ENCODE results near the gene RELT. TPM values are rescaled to one million over a fixed set of nuclear protein-coding genes. Genes with fewer than 3 reads are reported as not detected.

RELT gene
- total and polyA plus RNA-seq, 9 of the 15 experiments (the other 6 are each of a cell fraction or from before 2014, with no cell fraction given): 1.1 to 20.2 (median 7.4) TPM

GRCh38 chr11:73374151-73374550 lies 2.0 kb upstream of the RELT start:
- Histone ChIP-seq H3K9me1 (ENCODE audit: control insufficient read depth, insufficient read depth, low read length) (no peaks in the 10 kb centered on the region), H3K9me3 (replicated peaks; ENCODE audit: control insufficient read depth, insufficient read depth, low read depth, low read length) (no peaks in the 10 kb centered on the region), H3K79me2 (ENCODE audit: control insufficient read depth, insufficient read depth, low read length) (peaks cover 29% of the 10 kb centered on the region), H3K27ac (ENCODE audit: extremely low read depth, low read depth, low read length) (no peak overlapping the region), H3K4me1 (replicated peaks in 1 of 2; ENCODE audit: control insufficient read depth in 2 of 2, insufficient read depth in 2 of 2, low read length in 2 of 2) (peaks cover 20 to 39% of the 10 kb centered on the region in 2 experiments), H4K20me1 (replicated peaks; ENCODE audit: control insufficient read depth, insufficient read depth, low read length) (peaks cover 9% of the 10 kb centered on the region), H3K4me3 (no peak overlapping the region), H3K36me3 (ENCODE audit: control insufficient read depth, insufficient read depth, low read length) (no peaks in the 10 kb centered on the region), H3K9ac (ENCODE audit: insufficient read depth in 1 of 2, low read depth in 2 of 2, low read length in 2 of 2) (no peak overlapping the region), H2AFZ (ENCODE audit: low read depth, low read length) (no peak overlapping the region), H3K27me3 (ENCODE audit: control insufficient read depth in 2 of 2, insufficient read depth in 2 of 2, low read length in 2 of 2) (peaks cover 9 to 19% of the 10 kb centered on the region in 2 experiments; a peak in 3 of 5 replicates), H3K4me2 (ENCODE audit: insufficient read depth, low read length) (no peak overlapping the region)
- intact Hi-C loops (cut with micrococcal nuclease): no loop called here
- FAIRE-seq (no peak), ATAC-seq (no peak), DNase-seq (ENCODE audit: extremely low read depth in 1 of 4, low spot score in 3 of 4) (no peak)
- BruUV-seq (replicated peaks): no TSS peak
- in situ Hi-C loops (cut with MboI): no loop called here
- WGBS (ENCODE audit: insufficient coverage, low coverage, missing lambda C conversion rate): 53% methylated on average over 4 of the region's 4 CpGs
- CTCF ChIA-PET (ENCODE audit: low intra/inter-chr PET ratio): interaction anchor here (0.6 kb wide), 1 partner anchor 1090 kb away, joined by 4 read pairs; no protein-coding TSS in a partner anchor
- TF ChIP-seq CBX2 (IDR thresholded peaks at IDR 0.05; ENCODE audit: insufficient read depth, low read length, poor library complexity, severe bottlenecking): no peak
- no peak for TF ChIP-seq HOMEZ (CRISPR knock-in tag; IDR thresholded peaks at IDR 0.05)
- TF ChIP-seq ZBTB43 (CRISPR knock-in tag; IDR thresholded peaks at IDR 0.05): no peak
- no peak for TF ChIP-seq NCOA1 (IDR thresholded peaks at IDR 0.05; ENCODE audit: low read depth)
- no peak for TF ChIP-seq HOXB6 (CRISPR knock-in tag; IDR thresholded peaks at IDR 0.05; ENCODE audit: borderline replicate concordance)
- no peak for TF ChIP-seq HNRNPLL (IDR thresholded peaks at IDR 0.05; ENCODE audit: low read depth, low read length, poor library complexity, severe bottlenecking)
- no peak for TF ChIP-seq FOXJ2 (tag; IDR thresholded peaks at IDR 0.05)
- TF ChIP-seq ZNF699 (CRISPR knock-in tag; IDR thresholded peaks at IDR 0.05; ENCODE audit: insufficient replicate concordance): no peak
- no peak for TF ChIP-seq ATF1 (CRISPR knock-in tag; IDR thresholded peaks at IDR 0.05)
- TF ChIP-seq ATF1 (tag; IDR thresholded peaks at IDR 0.05): no peak
- no peak for TF ChIP-seq ZNF644 (tag; IDR thresholded peaks at IDR 0.05; ENCODE audit: low read depth)
- no peak for TF ChIP-seq EZH2 (IDR thresholded peaks at IDR 0.05; ENCODE audit: borderline replicate concordance, low read depth, low read length)
- TF ChIP-seq SAP30 (IDR thresholded peaks at IDR 0.05; ENCODE audit: borderline replicate concordance, insufficient read depth, low read depth, low read length, poor library complexity, severe bottlenecking): no peak
- TF ChIP-seq KLF13 (tag; IDR thresholded peaks at IDR 0.05; ENCODE audit: borderline replicate concordance, low read depth): no peak
- TF ChIP-seq NFRKB (IDR thresholded peaks at IDR 0.05; ENCODE audit: low read depth): no peak
- no peak for TF ChIP-seq BRCA1 (IDR thresholded peaks at IDR 0.05)
- no peak for TF ChIP-seq BRCA1 (CRISPR knock-in tag; IDR thresholded peaks at IDR 0.05)
- POLR2A ChIA-PET: interaction anchor here (0.7 to 1.4 kb wide), 5 partner anchors 9 to 22 kb away, joined by 3 to 6 read pairs (median 4); no protein-coding TSS in a partner anchor

Measured in K562 (cell line).